ENCODE measurements around the gene ZFYVE28.

ZFYVE28 gene

GRCh38 chr4:2274320-2275043 lies 144.0 kb downstream of the ZFYVE28 start:
- Histone ChIP-seq H3F3A (ENCODE audit: insufficient read depth) (no peaks in the 10 kb centered on the region), H3K4me2 (ENCODE audit: low read depth, low read length, poor library complexity, severe bottlenecking) (no peak overlapping the region), H3K9me3 (ENCODE audit: insufficient read depth, low read length) (no peaks in the 10 kb centered on the region), H3K9ac (ENCODE audit: low read length) (no peak overlapping the region), H3K4me3 (ENCODE audit: insufficient read depth, low read length, poor library complexity, severe bottlenecking) (no peak overlapping the region), H2AFZ (ENCODE audit: low read depth, low read length, severe bottlenecking) (no peak overlapping the region), H3K27me3 (ENCODE audit: low read length) (no peaks in the 10 kb centered on the region), H3K27ac (ENCODE audit: low read depth, low read length) (no peak overlapping the region), H3K36me3 (ENCODE audit: low read length) (no peaks in the 10 kb centered on the region), H3K9me2 (replicated peaks; ENCODE audit: insufficient read depth, low read length) (no peaks in the 10 kb centered on the region), H3K79me2 (ENCODE audit: insufficient read depth, low read length) (no peaks in the 10 kb centered on the region), H4K20me1 (ENCODE audit: low read depth, low read length) (no peaks in the 10 kb centered on the region)
- TF ChIP-seq EZH2phosphoT487 (conservative IDR thresholded peaks at IDR 0.05; ENCODE audit: low read length), result no peak
- TF ChIP-seq, protein P1, sequence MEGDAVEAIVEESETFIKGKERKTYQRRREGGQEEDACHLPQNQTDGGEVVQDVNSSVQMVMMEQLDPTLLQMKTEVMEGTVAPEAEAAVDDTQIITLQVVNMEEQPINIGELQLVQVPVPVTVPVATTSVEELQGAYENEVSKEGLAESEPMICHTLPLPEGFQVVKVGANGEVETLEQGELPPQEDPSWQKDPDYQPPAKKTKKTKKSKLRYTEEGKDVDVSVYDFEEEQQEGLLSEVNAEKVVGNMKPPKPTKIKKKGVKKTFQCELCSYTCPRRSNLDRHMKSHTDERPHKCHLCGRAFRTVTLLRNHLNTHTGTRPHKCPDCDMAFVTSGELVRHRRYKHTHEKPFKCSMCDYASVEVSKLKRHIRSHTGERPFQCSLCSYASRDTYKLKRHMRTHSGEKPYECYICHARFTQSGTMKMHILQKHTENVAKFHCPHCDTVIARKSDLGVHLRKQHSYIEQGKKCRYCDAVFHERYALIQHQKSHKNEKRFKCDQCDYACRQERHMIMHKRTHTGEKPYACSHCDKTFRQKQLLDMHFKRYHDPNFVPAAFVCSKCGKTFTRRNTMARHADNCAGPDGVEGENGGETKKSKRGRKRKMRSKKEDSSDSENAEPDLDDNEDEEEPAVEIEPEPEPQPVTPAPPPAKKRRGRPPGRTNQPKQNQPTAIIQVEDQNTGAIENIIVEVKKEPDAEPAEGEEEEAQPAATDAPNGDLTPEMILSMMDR (IDR thresholded peaks at IDR 0.05; ENCODE audit: insufficient read depth, low read length, poor library complexity, severe bottlenecking), result no peak

DNA sequence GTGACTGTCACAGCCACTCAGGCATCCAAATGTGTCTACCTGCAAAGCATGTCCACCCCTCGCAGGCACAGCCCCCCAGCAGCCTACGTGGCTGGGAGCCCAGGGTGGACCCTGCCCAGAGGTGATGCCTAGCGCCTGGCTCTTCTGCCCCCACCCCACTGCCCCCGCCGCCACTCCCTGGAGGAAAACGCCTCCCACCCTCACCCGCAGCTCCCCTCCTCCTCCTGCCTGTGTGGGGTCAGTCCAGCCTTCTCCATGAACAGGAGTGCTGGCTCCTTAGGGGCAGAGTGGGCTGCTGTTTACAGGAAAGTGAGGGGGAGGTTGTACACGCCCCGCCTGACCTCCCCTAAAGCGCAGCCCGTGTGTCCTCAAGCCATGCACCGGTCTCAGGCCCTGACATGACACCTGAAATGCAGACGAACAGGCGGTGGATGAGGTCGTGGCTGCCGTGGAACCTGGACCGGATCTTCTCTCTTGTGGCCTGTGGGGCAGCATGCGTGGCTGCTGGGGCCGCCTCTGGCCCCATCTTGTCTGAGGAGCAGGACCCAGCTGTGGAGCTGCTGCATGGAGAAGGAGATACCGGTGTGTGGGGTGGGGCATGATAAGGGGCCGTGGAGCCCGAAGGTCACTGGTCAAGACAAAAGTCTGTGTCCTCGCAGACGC lies 144.7 kb downstream of the ZFYVE28 start:
- no peak overlapping the region for H2AFZ ChIP-seq (ENCODE audit: low read depth, low read length, severe bottlenecking)
- H4K20me1 ChIP-seq (ENCODE audit: low read depth, low read length), result no peaks in the 10 kb centered on the region
- H3K4me3 ChIP-seq (ENCODE audit: insufficient read depth, low read length, poor library complexity, severe bottlenecking), result no peak overlapping the region
- no peaks in the 10 kb centered on the region for H3K79me2 ChIP-seq (ENCODE audit: insufficient read depth, low read length)
- no peak overlapping the region for H3K9ac ChIP-seq (ENCODE audit: low read length)
- H3K36me3 ChIP-seq (ENCODE audit: low read length), result no peaks in the 10 kb centered on the region
- no peak overlapping the region for H3K4me2 ChIP-seq (ENCODE audit: low read depth, low read length, poor library complexity, severe bottlenecking)
- TF ChIP-seq, protein P1 (IDR thresholded peaks at IDR 0.05; ENCODE audit: insufficient read depth, low read length, poor library complexity, severe bottlenecking), result no peak
- TF ChIP-seq EZH2phosphoT487 (conservative IDR thresholded peaks at IDR 0.05; ENCODE audit: low read length), result no peak
- H3K27me3 ChIP-seq (ENCODE audit: low read length), result no peaks in the 10 kb centered on the region
- no peak overlapping the region for H3K27ac ChIP-seq (ENCODE audit: low read depth, low read length)
- no peaks in the 10 kb centered on the region for H3F3A ChIP-seq (ENCODE audit: insufficient read depth)
- no peaks in the 10 kb centered on the region for H3K9me2 ChIP-seq (replicated peaks; ENCODE audit: insufficient read depth, low read length)
- H3K9me3 ChIP-seq (ENCODE audit: insufficient read depth, low read length), result no peaks in the 10 kb centered on the region

- H3K27me3 ChIP-seq (ENCODE audit: low read length), result no peaks in the 10 kb centered on the region
- H3K9me2 ChIP-seq (replicated peaks; ENCODE audit: insufficient read depth, low read length), result no peaks in the 10 kb centered on the region
- H3K9me3 ChIP-seq (ENCODE audit: insufficient read depth, low read length), result no peaks in the 10 kb centered on the region
- TF ChIP-seq EZH2phosphoT487 (conservative IDR thresholded peaks at IDR 0.05; ENCODE audit: low read length), result no peak
- TF ChIP-seq, protein P1 (IDR thresholded peaks at IDR 0.05; ENCODE audit: insufficient read depth, low read length, poor library complexity, severe bottlenecking), result no peak
- no peak overlapping the region for H3K27ac ChIP-seq (ENCODE audit: low read depth, low read length)
- H3K36me3 ChIP-seq (ENCODE audit: low read length), result no peaks in the 10 kb centered on the region
- no peaks in the 10 kb centered on the region for H3F3A ChIP-seq (ENCODE audit: insufficient read depth)
- H3K4me2 ChIP-seq (ENCODE audit: low read depth, low read length, poor library complexity, severe bottlenecking), result no peak overlapping the region
- H3K4me3 ChIP-seq (ENCODE audit: insufficient read depth, low read length, poor library complexity, severe bottlenecking), result no peak overlapping the region
- no peaks in the 10 kb centered on the region for H4K20me1 ChIP-seq (ENCODE audit: low read depth, low read length)
- no peaks in the 10 kb centered on the region for H3K79me2 ChIP-seq (ENCODE audit: insufficient read depth, low read length)
- H2AFZ ChIP-seq (ENCODE audit: low read depth, low read length, severe bottlenecking), result no peak overlapping the region
- H3K9ac ChIP-seq (ENCODE audit: low read length), result no peak overlapping the region
Observed at GRCh38 chr4:2273221-2273620, 145.2 kb downstream of the ZFYVE28 start.

Data from SU-DHL-6 (cell line).